Stimulated activated CD8-positive, alpha-beta memory T cell treated with anti-CD3 and anti-CD28 coated beads, Interleukin-4, amount 100 ng/mL, for 4 hours (primary cell): ENCODE results near the gene ABCG1.

Source experiments
- DNase-seq, 2 donors: peaks; one replicate each; pipeline ENCODE4 v3.0.0-alpha.2; 2020; ENCODE audit warnings: low read depth in 2 of 2, low spot score in 1 of 2

ABCG1 gene

DNA sequence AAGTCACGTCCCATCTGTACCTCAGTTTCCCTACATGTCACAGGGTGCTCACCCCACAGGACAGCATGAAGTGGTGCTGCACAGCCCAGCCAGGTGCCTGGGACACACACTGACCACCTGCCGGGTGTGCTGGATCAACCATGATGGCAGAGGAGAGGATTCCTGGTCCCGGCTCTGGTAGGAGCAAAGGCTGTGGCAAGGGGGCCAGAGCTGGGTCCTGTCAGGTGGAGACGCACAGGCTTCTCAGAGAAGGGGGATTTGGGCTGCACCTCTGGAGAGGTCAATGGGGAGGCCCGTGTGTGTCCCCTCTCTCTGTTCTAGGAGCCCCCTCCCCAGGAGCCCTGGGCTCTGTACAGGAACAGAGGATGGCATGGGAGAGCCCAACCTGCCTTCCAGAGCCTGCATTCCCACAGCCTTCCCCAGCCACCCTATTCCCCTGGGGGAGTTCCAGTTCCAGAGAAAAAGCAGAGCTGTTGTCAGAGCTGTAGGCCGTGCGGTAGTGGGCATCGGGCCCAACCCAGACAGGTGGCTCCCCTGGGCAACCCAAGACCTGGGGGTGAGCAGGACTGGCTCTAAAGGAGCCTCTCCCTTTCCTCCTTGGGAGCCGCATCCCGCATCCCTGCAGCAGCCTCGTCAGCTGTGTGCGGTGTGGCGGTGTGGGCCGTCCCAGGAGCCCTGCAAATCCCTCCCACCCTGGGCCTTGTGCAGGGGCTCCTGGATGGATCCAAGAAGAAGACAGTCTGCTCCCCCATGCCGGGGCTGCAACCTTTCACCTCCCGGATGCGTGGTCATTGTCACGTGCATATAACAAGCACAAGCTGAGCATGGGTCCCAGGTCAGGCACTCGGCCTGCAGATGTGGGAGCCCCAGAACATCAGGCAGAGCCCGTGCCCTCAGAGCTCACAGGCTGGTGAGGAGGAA lies 99.1 kb downstream of the ABCG1 start:
- no peak for DNase-seq

DNA sequence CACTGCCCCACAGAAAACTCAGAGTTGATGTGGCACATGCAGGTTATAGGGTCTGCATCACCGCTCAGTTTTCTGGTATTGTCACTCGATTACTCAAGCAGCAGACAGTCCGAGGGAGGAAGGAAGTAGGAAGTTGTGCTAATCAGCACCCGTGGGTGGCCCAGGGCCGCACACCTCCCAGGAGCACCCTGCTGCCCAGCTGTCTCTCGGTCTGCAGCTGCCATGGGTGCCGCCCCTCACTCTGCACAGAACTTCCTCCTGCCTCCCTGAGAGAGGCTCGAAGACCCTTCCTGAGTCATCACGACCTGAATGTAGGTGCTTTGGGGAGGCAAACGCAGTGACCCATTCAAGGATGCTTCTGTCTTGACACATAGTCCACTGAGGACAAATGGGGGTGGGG lies 100.4 kb downstream of the ABCG1 start:
- DNase-seq = no peak

DNA sequence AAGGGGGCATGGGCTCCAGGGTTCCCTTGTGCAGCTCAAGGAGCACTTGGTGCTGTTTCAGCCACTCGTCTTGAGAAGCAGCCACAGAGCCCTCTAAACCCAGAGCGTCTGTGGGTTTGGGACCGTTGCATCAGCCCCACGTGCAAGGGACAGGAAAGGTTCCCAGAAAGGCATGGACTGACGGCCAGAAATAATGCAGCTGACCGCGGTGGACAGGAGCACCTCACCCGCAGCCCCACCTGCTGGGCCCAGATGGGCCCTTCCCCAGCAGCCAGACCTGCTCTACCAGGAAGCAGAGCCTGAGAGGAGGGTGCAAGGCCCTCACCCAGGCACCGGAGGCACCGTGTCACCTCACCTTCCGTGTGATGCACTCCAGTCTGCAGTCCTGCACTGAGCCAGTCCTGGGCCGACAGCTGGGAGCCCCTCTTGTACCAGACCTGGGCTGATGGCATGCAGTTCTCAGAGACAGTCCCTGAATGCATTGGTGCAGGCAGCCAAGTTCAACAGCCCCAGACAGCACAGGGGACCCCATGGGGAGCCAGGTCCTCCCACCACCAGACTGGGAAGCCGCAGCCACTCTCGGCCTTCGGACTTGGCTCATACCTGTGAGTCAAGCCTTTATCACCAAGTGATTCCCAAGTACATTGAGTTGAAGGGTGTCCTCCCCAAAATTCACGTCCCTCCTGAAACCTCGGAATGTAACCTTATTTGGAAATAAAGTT lies 101.1 kb downstream of the ABCG1 start:
- DNase-seq = no peak

DNA sequence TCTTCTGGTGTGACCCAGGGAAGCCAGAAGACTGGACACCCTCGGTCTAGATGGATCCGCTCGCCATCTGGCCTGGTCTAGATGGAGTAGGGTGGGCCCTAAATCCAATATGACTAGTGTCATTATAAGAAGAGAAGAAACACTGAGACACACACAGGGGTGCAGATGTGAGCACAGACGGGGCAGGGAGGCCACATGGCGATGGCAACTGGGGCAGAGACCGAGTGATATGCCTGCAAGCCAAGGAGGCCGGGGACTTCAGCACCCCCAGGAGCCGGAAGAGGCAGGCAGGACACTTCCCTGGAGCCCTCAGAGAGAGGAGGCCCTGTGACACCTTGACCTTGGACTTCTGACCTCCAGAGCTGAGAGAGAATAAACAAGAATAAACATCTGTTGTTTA lies 101.9 kb downstream of the ABCG1 start:
- no peak for DNase-seq

DNA sequence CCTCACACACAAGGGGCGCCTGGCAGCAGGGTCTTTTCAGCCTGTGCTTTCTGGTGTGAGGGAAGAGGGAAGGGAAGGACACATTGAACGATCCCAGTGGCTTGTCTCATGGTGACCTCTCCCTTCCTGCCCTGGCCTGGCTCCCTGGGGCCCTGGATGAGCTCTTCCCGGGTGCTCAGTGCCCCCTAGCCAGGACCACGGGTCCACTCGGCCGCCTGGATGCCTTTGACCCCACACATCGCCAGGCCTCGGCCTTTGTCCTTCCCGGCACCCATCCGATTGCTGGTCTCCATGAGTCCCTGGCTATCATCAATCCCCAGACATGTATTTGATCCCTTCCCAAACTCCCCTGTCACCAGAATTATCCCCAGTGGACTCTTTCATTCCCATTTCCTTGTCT lies 102.3 kb downstream of the ABCG1 start:
- DNase-seq = no peak

DNA sequence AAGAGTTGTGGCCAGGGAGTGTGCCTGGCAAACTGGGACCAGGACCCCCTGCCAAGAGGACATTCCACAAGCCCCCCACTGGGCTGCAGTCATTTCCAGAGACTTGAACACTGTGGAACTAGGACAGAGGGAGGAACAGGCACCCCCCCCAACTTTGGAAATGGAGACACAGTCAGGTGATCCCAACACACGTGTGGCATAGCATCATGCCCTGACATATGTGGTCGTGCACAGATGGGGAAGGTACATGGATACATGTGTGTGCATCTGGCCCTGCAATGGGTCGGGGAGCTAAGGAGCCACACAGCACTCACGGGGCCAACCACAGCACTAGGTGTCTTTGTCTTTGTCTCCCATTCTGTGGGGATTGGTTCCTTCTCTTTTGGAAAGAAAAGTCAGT lies 102.9 kb downstream of the ABCG1 start:
- DNase-seq = no peak

DNA sequence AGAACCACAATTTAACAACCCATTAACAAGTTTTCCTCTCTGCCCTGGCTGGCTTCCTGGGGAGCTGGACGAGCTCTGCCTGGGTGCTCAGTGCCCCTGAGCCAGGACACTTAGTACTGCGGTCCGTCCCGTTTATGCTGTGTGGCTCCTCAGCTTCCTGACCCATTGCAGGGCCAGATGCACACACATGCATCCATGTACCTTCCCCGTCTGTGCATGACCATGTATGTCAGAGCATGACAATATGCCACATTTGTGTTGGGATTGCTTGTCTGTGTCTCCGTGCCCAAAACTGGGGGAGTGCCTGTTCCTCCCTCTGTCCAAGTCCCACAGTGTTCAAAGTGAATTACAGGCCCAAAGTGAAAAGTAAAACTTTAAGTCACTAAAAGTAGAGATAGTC lies 106.0 kb downstream of the ABCG1 start:
- no peak for DNase-seq

DNA sequence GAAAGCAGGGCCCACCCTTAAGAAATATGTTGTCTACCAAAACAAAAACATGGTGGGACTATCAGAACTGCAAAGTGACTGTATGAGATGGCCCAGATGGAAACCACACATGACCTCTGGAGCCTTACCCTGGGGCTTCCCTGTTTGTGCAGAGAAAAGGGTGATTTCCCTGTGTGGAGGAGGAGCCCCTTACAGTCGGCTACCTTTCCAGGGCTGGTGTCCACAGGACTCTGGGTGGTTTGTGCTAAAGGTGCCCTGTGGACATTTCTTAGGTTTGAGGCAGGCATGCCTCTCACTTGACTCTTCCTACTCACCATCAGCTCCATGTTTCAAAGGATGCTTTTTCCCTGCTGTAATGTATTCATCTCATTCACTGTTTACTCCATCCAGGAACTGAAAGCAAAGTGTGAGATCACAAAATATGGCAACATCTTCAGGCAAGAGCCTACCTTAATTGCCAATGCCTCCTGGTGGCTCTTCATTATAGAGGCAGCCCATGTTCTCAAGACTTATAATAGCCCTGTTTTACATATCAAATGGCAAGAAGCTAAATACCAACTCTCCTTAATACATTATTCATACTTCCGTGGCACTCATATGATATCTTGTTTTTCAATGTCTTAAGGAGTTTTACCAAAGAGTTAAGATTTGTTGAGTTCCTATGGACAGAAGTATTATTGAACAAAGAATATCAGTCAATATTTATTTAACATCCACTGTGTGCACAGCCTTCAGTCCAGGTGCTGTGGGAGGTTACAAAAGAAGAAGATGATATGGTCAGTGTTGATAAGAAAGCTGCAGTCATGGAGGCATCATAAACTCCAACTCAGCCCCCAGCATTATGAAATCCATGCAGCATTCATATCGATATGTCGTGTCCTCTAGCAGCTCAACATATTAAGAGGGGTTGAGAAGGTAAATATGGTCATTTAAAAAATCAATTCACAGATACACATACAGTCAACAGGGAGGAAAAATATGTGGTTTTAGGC lies 111.7 kb downstream of the ABCG1 start:
- DNase-seq = no peak

DNA sequence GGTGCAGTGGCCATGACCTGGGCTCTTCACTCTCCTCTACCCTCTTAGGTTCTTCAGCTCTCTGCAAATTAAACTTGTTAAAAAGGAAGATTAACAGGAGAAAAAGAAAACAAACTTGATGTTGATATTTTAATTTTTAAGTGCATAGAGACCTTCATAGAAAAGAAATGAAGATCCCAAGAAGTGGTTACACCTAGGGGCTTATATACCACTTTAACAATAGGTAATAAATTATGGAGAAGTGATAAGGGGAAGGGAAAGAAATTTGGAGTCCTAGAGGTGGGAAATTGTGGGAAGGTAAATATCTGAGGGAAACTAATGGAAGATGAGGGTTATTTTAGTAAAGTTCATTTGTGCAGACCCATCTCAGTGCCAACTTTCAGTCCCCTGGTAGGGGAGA lies 112.7 kb downstream of the ABCG1 start:
- DNase-seq = no peak

DNA sequence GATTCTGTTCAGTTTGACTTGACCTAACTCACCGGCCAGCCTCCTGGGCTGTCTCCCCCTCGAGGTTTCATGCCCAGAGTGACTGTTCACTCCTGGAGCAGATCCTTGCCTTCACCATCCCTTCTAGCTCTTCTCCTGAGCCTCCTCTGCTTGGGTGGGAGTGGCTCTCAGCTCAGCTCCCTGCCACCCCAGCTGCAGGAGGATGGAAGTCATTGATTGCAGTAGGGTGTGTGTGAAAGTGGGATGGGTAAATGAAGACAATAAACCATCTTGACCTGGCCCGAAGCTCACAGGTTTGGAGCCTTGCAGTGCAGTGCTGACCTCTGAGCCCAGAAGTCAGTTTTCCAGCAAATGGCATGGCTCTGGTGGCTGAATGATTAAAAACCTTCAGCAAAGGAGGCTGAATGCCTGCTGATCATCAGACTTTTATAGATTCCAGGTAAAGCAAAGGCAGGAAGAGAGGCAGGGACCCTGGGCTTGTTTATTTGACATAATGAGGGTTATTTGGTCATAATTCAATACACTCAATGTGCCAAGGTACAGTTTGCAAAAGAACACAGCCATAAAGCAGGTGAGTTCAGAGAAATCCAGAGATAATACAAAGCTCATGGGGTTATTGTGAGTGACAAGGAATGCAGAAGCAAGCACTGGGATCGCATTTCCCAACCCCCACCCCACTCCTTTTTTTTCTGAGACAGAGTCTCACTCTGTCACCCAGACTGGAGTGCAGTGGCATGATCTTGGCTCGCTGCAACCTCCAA lies 113.8 kb downstream of the ABCG1 start:
- no peak for DNase-seq

DNA sequence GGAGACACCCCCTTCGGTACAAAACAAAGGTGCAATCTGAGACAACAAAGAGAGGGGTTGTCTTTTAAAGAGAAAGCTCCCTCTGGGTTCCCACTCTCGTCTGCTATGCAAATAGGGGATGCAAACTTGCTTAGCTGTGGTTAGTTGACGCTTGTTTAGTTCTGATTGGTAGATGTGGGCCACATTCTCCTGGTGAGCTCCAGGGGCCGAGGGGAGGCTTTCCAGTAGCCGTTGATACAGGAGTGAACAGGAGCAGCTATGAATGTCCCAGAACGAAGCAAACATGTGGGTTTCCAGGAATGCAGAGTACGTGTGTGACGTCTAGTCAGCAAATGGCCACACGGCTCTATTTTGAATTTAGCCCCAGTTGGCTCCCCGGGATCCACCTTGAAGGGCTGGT lies 117.1 kb downstream of the ABCG1 start:
- DNase-seq = no peak

DNA sequence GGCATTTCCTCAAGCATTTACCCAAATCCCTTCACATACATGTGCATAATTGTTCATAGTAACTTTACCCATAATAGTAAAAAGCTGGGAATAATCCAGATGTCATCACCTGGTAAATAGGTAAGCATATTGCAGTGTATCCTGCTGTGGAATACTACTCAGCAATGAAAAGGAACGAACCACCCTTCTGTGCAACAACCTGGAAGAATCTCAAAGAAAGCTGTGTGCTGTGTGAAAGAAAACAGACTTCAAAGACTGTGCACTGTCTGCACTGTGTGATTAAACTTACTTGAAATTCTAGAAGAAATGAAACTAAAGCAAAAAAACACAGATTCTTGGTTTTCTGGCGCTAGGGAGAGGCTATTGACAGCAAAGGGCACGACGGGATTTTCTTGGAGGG lies 118.3 kb downstream of the ABCG1 start:
- DNase-seq = no peak

DNA sequence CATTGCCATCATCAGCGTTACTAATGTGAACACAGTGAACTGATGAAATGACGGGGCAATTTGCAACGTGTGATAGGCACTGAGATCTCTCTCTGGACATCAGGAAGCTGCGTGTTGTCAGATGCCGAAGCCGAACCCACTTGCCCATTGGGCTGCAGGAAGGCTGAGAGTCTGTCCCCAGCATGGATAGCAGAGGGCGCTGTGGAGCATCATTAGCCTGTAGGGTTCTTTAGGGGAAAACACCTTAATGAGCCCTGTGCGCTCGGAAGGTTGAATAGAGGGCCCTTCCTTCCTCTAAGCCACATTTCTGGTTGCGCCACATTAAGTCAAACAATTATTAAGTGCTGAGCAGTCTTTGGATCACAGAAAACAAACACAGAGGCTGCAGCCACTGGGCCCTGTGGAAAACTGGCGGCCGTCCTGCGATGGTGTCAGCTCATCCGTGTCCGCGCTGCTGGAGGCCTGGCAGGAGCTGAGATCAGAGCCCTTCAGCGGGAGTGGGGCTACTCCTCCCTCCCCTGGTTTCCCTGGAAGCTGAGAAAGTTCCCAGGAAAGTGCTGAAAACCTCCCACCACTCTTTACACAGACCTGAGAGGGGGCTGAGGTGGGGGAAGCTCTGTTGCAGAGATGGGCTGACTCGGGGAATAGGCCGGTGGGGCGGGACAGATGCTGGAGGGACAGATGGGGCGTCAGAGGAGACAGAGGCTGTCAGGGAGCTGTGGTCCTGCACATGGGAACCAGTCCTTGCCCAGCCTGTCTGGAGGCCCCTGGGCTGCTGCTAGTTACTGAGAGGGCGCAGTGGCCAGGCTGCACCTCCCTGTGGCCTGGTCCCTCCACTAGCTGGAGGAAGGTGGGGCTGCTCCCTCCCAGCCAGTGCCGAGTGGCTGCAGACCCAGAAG lies 119.1 kb downstream of the ABCG1 start:
- peak; percentile 58 to 80 for DNase-seq

DNA sequence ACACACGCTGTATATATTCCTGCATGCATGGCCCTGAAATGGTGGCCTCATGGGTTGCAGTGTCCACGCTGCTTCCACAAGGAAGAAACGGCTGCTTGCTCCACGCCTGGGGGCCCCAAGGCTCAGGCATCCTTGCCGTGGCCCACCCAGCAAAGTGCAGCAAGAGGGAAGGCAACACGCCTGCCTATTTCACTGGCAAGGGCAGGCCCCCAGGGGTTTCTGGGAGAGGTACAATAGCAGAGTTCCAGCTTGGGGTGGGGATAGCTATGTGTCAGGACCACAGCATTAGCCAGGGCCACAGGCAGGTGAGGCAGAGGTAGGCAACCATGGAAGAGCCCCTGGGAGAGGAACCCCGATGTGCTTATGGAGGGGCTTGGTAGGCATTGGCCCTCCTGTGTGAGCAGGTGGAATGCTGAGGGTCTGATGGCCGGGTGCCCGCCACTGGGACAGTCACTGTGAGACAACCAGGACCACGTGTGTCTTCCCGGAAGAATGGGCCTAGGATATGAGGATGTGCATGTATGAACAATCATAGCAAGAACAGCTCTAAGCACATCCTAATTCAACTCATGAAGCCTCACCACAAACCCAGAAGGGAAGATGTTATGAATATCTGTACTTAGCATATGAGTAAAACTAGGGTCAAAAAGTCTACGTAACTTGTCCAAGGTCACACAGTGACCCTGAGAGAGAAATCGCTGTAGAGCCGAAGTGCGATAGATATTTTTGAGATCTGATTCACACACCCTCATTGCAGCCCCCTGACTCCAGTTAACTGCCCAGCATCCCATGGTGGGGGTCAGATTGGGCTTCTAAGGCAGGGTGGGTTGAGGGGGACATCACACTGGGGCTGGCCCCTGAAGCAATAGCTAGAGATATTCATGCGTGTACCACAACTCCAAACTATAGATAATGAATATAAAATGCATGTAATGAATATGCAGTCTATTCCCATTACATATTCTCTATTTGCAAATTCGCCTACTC lies 120.1 kb downstream of the ABCG1 start:
- DNase-seq = no peak

DNA sequence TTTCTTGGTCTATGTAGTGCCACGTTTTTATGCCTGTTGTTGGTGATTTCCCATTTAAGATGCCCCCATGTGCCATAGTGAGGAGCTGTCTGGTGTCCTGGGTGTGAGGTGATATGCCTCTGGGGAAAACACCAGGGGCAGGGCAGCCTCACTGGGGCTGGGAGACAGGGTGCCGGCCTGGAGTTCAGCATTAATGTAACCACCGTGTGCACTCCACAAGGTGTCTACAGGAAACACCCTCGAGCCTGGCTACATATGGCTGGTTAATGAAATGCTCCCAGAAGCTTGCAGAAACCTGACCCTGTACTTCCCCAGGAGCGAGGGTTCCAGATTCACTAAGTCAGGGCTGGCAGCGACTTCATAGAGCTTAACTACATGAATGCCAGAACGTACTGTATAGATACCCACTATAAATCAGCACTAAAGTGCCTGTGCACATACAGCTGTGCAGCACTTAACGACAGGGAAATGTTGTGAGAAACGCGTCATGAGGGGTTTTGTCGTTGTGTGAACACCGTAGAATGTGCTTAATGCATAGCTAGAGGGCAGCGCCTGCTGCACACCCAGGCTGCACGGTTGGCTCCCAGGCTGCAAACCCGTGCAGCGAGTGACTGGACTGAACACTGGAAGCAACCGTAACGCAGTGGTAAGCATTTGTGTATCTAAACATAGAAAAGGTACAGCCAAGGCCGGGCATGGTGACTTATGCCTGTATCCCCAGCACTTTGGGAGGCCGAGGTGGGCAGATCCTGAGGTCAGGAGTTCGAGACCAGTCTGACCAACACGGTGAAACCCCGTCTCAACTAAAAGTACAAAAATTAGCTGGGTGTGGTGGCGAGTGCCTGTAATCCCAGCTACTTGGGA lies 121.5 kb downstream of the ABCG1 start:
- no peak for DNase-seq

DNA sequence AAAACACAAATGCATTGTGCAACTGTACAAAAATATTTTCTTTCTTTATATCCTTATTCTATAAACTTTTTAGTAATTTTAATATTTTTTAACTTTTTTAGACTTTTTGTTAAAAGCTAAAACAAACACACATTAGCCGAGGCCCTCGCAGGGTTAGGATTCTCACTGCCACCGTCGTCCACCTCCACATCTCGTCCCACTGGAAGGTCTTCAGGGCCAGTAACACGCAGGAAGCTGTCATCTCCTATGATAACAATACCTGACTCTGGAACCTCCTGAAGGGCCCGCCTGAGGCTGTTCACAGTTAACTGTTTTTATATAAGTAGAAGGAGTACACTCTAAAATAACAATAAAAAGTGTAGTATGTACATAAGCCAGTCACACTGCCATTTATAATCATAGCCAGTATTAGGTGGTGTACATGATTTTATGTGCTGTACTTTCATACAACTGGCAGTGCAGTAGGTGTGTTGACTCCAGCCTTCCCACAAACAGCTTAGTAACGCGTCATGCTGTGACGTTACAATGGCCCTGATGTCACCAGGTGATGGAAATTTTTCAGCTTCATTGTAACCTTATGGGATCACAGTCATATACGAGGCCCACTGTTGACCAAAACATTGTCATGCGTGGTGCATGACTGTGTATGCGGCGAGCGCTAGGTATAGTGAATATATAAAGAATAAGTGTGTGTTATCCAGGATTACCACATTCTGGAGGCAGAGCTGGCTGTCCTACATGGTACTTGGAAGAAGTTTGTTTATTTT lies 123.0 kb downstream of the ABCG1 start:
- no peak for DNase-seq

DNA sequence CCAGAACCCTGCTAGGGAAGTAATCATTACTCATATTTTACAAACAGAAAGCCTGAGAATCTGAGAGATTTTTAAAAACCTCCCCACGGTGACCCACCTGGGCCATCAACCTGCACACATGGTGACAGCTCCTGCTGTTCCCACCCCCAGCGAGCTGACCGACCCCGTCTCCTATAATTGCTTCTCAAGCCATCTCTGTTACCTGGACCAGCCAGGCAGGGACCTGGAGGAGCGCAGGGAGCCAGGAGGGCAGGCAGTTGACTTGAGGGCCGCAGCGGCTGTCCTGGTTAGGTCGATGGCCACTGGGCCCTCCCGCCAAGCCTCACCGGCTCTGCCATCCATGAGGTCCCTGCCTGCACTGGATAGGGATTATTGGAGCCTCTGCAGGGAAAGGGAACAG lies 124.2 kb downstream of the ABCG1 start:
- DNase-seq = no peak
